GM19025 (cell line): ENCODE data around the gene LRPPRC.
"Not testable (repeated sequence)": the region's sequence is repeated elsewhere in the genome, so short reads cannot be mapped to it uniquely, and the experiment has no call there.

Experiments used
- ATAC-seq: cut with Tn5 transposase; IDR thresholded peaks from one replicate; pipeline ENCODE4 v1.9.1; 2021; ENCODE audit warnings: mild to moderate bottlenecking, low read depth, moderate library complexity; ENCODE audit not compliant: unreplicated experiment

Gene LRPPRC

GRCh38 chr2:43995733-43996533 lies at the start of gene LRPPRC:
Gene LRPPRC (minus strand): TSS chr2:43995989. CDS start chr2:43995947, 42 bp downstream.
- peak; percentile 90 for ATAC-seq

GRCh38 chr2:44045061-44045460 lies 49.3 kb upstream of the LRPPRC start:
- ATAC-seq, result no peak

- peak; percentile 98 for ATAC-seq
Measured at GRCh38 chr2:44044281-44044720, 48.5 kb upstream of the LRPPRC start.

- no peak for ATAC-seq
Measured at GRCh38 chr2:44040365-44040764, 44.6 kb upstream of the LRPPRC start.

GRCh38 chr2:44038277-44038676 lies 42.5 kb upstream of the LRPPRC start:
- ATAC-seq, result no peak

- no peak for ATAC-seq
Measured at GRCh38 chr2:44037221-44037620, 41.4 kb upstream of the LRPPRC start.

- ATAC-seq, result no peak
Measured at GRCh38 chr2:44033947-44034346, 38.2 kb upstream of the LRPPRC start.

- ATAC-seq, result not testable (repeated sequence)
Measured at GRCh38 chr2:44027076-44027475, 31.3 kb upstream of the LRPPRC start.

GRCh38 chr2:44016282-44016681 lies 20.5 kb upstream of the LRPPRC start:
- ATAC-seq, result no peak

GRCh38 chr2:44015239-44015638 lies 19.4 kb upstream of the LRPPRC start:
- no peak for ATAC-seq

- not testable (repeated sequence) for ATAC-seq
Measured at GRCh38 chr2:44013205-44013604, 17.4 kb upstream of the LRPPRC start.

GRCh38 chr2:44010266-44010665 lies 14.5 kb upstream of the LRPPRC start:
- ATAC-seq, result no peak

- ATAC-seq, result no peak
Measured at GRCh38 chr2:44009136-44009735, 13.4 kb upstream of the LRPPRC start.

- no peak for ATAC-seq
Measured at GRCh38 chr2:44005846-44006245, 10.1 kb upstream of the LRPPRC start.

- ATAC-seq, result no peak
Measured at GRCh38 chr2:44004735-44005602, 9.2 kb upstream of the LRPPRC start.

GRCh38 chr2:44001716-44002115 lies 5.9 kb upstream of the LRPPRC start:
- ATAC-seq, result no peak

GRCh38 chr2:43998263-43998662 lies 2.5 kb upstream of the LRPPRC start:
- ATAC-seq, result no peak

- ATAC-seq, result no peak
Measured at GRCh38 chr2:43993437-43993836, 2.4 kb downstream of the LRPPRC start.

- no peak for ATAC-seq
Measured at GRCh38 chr2:43989545-43989944, 6.2 kb downstream of the LRPPRC start.

GRCh38 chr2:43986600-43986999 lies 9.2 kb downstream of the LRPPRC start:
- ATAC-seq, result no peak

GRCh38 chr2:43985359-43985758 lies 10.4 kb downstream of the LRPPRC start:
- no peak for ATAC-seq
